SW480 (cell line): ENCODE measurements around the gene DPP10.

Experiments
- DNase-seq: peaks from one replicate; pipeline ENCODE4 v3.0.0-alpha.2; 2016; ENCODE audit warnings: low spot score

The DPP10 gene

GRCh38 chr2:114609203-114609602 is 166.8 kb downstream of the DPP10 start:
- no peak for DNase-seq

GRCh38 chr2:114609801-114610200 is 167.4 kb downstream of the DPP10 start:
- DNase-seq, result peak; percentile 23

GRCh38 chr2:114610677-114611076 is 168.2 kb downstream of the DPP10 start:
- DNase-seq, result no peak

- no peak for DNase-seq
These were observed 172.2 kb downstream of the DPP10 start for GRCh38 chr2:114614592-114614991.

- DNase-seq, result no peak
These were observed 186.0 kb downstream of the DPP10 start for GRCh38 chr2:114628481-114628880.

- no peak for DNase-seq
These were observed 188.7 kb downstream of the DPP10 start for GRCh38 chr2:114631146-114631545.

- no peak for DNase-seq
These were observed 199.8 kb downstream of the DPP10 start for GRCh38 chr2:114642166-114642770.

- no peak for DNase-seq
These were observed 200.6 kb downstream of the DPP10 start for GRCh38 chr2:114642988-114643553.

GRCh38 chr2:114651933-114652332 is 209.5 kb downstream of the DPP10 start:
- DNase-seq, result no peak

GRCh38 chr2:114659880-114660279 is 217.4 kb downstream of the DPP10 start:
- no peak for DNase-seq

GRCh38 chr2:114661971-114662939 is 219.8 kb downstream of the DPP10 start:
- DNase-seq, result no peak

- no peak for DNase-seq
These were observed 226.0 kb downstream of the DPP10 start for GRCh38 chr2:114668415-114668814.

- DNase-seq, result no peak
These were observed 240.8 kb downstream of the DPP10 start for GRCh38 chr2:114683251-114683650.

GRCh38 chr2:114684403-114684802 is 242.0 kb downstream of the DPP10 start:
- no peak for DNase-seq

- DNase-seq, result no peak
These were observed 242.7 kb downstream of the DPP10 start for GRCh38 chr2:114685102-114685501.

GRCh38 chr2:114688241-114688640 is 245.8 kb downstream of the DPP10 start:
- DNase-seq, result peak; percentile 72

GRCh38 chr2:114698520-114698919 is 256.1 kb downstream of the DPP10 start:
- no peak for DNase-seq

- no peak for DNase-seq
These were observed 257.0 kb downstream of the DPP10 start for GRCh38 chr2:114699423-114699944.

- DNase-seq, result no peak
These were observed 258.0 kb downstream of the DPP10 start for GRCh38 chr2:114700440-114700839.

GRCh38 chr2:114709936-114710850 is 267.8 kb downstream of the DPP10 start:
- no peak for DNase-seq

GRCh38 chr2:114714313-114714712 is 271.9 kb downstream of the DPP10 start:
- no peak for DNase-seq

- no peak for DNase-seq
These were observed 274.6 kb downstream of the DPP10 start for GRCh38 chr2:114717049-114717448.
